Stimulated activated CD4-positive, alpha-beta T cell treated with anti-CD3 and anti-CD28 coated beads, Interleukin-2, amount 100 ng/mL, for 48 hours (primary cell): ENCODE measurements around the gene TP63.
"Not testable (repeated sequence)": the region's sequence is repeated elsewhere in the genome, so short reads cannot be mapped to it uniquely, and the experiment has no call there.

ENCODE experiments used
- DNase-seq, 2 donors: peaks; one replicate each; pipeline ENCODE4 v3.0.0-alpha.2; 2020

The TP63 gene

DNA sequence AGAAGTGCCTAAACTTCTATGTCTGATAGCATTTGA is at the start of gene TP63:
Gene TP63, plus strand, starts transcription at position 17 of the 36 bp plus-strand sequence. CDS start 127 bp downstream, outside the sequence.
- DNase-seq = no peak

- DNase-seq = no peak
These were observed 49.0 kb upstream of the TP63 start for GRCh38 chr3:189582179-189582578.

DNA sequence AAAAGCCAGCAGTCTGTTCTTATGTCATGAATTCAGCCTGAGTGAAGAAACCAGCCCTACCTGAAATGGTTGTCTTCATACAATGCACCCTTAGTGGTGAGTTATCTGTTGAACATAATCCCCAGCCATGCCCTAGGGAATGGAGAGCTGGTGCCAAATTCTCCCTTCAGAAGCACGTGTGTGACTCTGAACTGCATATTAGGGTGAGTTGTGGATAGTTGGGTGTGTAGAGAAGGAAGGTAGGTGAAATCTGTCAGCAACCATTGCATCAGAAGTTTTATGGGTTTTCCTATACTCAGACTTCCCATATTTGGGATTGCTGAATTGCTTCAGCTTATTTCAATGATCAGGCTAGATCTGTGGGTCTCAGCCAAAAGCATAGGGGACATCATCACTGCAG is 46.5 kb upstream of the TP63 start:
- DNase-seq = no peak

DNA sequence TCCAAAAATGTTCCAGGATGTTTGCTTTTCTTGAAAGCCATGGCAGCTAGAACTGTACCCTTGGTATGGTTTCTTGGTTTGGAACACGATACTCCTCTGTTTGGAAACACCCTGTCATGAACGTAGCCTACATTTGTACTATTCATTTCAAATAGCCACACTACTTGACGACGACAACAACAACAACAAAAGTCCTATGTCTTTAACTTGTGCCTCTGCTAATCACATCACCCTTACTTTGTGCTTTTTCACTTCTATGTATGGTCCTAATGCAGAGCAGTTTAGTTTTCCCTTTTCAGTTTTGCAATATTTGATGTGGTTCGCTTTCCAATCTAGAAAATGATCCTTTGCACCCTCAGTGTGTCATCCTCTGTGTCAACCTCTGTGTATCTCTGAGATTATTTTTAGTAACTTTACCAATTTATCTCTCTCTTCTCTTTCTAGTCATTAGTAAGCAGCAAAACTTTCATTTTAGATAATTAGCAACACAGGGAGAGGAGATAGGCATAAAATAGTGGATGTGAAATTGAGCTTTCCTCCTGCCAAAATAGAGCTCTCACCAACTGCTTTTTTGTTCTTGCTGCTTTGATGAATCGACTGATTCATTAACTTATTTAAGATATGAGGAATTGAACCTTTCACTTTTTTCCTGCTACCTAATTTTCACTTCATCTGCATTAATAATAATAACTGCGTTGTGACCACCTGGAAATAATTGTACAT is 44.1 kb upstream of the TP63 start:
- DNase-seq = no peak

GRCh38 chr3:189587664-189588040 is 43.5 kb upstream of the TP63 start:
- no peak for DNase-seq

DNA sequence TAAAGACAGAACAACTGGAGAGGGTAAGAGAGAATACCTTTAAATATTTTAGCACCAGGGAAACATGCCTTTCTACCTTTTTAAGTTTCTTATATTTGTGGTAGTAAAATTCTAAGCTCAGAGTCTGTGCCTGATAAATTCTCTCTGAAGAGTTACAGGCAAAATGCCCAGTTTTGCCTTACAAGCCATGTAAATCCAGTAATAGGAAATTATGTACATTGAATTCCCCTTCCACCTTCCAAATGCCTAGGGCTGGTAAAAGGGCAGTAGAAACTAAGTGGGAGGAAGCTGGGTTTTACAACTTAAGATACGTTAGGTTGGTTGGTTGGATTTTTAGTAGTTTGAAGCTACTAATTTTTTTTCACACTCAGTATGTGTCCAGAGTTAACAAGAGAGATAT is 43.1 kb upstream of the TP63 start:
- no peak for DNase-seq

DNA sequence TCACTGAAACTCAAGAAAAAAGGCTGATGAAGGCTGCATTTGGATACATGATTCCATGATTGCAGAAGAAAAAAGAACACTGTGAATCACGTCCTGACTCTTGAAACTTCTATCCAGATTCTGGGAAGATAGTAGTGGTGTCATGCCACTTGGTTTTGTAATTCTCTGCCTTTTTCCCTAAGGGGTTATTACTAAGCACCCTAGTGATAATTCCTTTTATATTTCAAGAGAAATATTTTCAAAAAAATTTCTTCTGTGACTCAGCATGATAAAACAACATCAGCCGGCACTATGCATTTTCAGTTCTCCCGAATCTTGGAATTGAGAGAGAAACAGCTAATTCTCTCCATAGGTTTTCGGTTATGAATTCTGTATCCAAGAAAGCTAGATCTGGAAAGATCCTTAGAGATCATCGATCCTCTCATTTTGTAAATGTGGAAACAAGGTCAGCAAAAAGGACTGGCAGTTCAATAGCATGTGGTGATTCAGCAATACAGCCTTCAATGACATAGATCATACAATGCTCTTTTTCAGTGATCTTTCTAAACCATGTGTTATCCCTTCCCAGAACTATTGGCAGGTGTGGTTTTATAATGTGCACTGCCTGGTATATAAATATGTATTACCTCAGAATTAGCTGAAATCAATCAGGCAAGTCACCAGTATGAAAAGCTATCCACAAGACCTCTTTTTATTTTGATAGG is 42.6 kb upstream of the TP63 start:
- no peak for DNase-seq

DNA sequence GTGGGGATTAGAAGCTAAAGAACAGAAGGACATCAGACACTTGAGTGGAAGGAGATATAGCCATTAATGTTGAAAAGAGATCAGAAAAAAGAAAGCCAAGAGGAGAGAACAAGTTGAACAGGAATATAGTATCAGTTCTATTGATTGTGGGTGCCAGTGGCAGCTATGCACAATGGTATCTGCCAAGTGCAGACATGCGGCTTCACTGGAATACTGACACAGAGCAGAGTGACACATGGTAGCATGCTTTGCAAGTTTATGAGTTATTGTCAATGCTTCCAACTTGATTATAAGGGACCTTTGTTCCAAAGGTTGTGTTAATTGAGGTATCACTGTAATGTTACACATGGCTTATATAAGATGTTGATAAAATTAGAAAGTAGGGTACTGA is 42.0 kb upstream of the TP63 start:
- no peak for DNase-seq

- DNase-seq = no peak
These were observed 41.0 kb upstream of the TP63 start for GRCh38 chr3:189590223-189590622.

GRCh38 chr3:189593581-189593980 is 37.6 kb upstream of the TP63 start:
- DNase-seq = no peak

DNA sequence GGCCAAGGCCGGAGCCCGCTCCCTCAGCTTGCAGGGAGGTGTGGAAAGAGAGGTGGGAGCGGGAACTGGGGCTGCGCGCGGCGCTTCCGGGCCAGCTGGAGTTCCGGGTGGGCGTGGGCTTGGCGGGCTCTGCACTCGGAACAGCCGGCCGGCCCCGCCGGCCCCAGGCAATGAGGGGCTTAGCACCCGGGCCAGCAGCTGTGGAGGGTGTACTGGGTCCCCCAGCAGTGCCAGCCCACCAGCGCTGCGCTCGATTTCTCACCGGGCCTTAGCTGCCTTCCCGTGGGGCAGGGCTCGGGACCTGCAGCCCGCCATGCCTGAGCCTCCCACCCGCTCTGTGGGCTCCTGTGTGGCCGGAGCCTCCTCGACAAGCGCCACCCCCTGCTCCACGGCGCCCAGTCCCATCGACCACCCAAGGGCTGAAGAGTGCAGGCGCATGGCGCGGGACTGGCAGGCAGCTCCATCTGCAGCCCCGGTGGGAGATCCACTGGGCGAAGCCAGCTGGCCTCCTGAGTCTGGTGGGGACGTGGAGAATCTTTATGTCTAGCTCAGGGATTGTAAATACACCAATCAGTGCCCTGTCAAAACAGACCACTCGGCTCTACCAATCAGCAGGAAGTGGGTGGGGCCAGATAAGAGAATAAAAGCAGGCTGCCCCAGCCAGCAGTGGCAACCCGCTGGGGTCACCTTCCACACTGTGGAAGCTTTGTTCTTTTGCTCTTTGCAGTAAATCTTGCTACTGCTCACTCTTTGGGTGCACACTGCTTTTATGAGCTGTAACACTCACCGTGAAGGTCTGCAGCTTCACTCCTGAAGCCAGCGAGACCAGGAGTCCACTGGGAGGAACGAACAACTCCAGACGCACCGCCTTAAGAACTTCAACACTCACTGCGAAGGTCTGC is 34.9 kb upstream of the TP63 start:
- not testable (repeated sequence) for DNase-seq

DNA sequence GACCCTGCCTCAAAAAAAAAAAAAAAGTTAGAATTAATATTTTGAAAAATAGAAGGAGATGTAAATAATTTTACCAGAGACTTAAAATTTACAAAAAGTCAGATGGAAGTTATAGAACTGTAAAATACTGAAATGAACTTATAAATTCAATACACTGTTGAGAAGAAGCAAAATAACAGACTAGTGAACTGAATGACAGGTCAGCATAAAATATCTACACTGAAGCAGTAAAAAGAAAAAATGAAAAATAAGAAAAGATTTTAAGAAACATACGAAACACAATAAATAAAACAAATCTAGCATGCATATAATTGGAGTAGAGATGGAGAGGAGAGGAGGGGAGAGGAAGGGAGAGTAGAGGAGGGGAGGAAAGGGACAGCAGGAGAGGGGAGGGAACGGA is 33.3 kb upstream of the TP63 start:
- no peak for DNase-seq

- DNase-seq = no peak
These were observed 32.5 kb upstream of the TP63 start for GRCh38 chr3:189598530-189599225.

- DNase-seq = no peak
These were observed 28.7 kb upstream of the TP63 start for GRCh38 chr3:189602471-189602870.

DNA sequence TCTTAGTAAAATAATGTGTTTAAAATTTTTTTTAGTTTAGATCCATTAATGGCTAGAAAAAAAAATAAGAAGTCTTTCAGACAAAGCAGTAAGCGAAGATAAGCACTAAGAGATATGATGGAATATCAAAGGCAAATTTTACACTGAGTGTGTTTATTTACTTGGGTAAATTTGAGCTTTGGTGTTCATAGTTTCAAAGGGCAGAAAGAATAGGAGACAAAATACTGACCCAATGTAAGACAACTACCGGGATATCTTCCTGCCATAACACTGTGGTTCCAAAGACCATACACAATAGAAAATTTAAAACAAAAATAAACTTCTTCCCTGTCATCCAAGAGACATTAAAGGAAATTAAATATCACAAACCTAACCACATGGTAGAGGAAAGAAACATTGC is 25.5 kb upstream of the TP63 start:
- no peak for DNase-seq

DNA sequence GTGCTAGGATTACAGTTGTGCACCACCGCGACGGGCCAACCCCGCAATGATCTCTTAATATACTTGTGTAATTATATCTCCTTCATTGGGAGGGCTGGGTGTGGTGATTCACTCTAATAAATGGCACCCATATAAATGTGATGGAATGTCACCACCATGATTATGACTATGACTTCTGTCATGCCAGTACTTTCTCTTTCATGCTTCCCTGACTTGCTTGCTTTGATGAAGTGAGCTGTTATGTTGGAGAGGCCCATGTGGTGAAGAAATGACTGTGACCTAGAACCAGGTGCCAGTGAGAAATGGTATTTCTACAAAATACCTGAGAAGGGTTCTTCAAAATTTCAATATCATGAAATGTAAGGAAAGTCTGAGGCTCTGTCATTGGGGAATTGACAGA is 24.4 kb upstream of the TP63 start:
- no peak for DNase-seq

DNA sequence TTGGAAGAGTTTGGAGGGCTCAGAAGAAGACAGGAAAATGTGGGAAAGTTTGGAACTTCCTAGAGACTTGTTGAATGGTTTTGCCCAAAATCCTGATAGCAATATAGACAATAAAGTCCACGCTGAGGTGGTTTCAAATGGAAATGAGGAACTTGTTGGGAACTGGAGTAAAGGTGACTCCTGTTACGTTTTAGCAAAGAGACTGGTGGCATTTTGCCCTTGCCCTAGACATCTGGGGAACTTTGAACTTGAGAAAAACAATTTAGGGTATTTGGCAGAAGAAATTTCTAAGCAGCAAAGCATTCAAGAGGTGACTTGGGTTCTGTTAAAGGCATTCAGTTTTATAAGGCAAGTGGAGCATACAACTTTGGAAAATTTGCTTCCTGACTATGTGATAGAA is 18.5 kb upstream of the TP63 start:
- not testable (repeated sequence) for DNase-seq

GRCh38 chr3:189613122-189613521 is 18.1 kb upstream of the TP63 start:
- no peak for DNase-seq

- no peak for DNase-seq
These were observed 9.1 kb upstream of the TP63 start for GRCh38 chr3:189621948-189622603.

DNA sequence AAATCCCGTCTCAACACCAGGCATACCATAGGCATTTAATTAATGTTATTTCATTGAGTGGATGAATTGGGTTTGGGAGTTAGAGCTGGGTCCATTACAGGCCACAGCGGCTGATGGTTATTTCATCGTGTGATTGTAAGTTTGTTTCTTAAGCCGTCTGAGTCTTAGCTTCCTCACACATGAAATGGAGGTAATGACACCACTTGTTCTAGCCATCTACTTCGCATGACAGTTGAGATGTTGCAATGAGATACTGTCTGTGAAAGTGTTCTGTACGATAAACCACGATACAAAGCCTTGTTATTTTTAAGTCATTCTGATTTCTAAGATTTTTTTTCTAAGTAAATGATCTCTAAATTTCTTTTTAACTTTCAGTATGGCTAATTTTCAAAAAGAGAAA is 8.6 kb upstream of the TP63 start:
- DNase-seq = no peak

DNA sequence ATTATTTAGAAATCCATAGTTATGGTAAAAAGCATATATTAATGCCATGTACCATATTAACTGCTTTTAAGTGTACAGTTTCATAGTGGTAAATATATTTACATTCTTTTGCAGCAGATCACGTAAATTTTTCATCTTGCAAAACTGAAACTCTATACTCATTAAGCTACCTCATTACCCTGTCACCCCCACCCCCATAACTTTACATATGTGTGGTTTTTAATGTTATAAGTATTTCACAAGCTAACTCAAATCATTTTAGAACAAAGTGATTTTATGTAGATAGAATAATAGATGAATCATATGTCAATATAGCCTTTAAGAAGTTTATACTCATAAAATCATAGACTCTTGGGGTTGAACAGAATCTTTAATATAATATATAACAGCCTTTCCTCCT is 7.1 kb upstream of the TP63 start:
- no peak for DNase-seq

DNA sequence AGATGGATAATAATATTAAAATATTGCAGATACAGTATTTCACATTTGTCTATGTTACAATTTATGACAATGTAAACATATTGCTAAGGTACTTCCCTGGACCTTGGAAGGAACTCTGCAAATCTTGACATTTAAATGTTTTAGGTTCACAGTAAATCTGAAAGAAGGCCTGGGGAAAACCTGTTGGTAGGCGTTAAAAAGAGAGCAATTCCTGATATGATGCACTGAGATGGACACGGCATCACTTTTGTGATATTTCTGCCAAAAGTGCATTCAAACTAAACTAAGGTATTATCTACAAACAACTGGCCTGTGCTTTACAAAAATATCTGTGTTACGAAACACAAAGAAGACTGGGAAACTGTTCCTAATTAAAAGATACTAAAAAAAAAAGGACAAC is 6.1 kb upstream of the TP63 start:
- no peak for DNase-seq

DNA sequence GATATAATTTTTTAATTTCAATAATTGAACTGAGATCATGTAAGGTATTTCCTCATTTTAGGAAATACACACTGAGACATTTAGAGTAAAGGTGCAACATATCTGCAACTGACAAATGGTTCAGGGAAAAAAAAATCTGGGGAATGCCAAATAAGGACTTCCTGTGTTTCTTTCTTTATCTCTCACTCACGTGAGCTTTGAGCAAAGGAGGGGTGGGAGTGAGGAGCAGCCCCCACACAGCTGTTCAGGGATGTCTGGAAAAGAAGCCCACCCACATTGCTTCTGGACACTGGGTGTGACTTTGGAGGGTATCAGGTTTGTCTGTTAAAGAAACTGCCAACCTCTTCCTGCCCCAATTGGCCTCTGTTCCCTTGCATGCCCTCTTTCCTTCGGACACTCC is 5.6 kb upstream of the TP63 start:
- no peak for DNase-seq
